ENCODE data around the gene HK3. TPM values are rescaled to one million over a fixed set of nuclear protein-coding genes. Genes with fewer than 3 reads are reported as not detected.

HK3 gene
- total RNA-seq, 1 donor from 2014 or later = 4.4 TPM

DNA sequence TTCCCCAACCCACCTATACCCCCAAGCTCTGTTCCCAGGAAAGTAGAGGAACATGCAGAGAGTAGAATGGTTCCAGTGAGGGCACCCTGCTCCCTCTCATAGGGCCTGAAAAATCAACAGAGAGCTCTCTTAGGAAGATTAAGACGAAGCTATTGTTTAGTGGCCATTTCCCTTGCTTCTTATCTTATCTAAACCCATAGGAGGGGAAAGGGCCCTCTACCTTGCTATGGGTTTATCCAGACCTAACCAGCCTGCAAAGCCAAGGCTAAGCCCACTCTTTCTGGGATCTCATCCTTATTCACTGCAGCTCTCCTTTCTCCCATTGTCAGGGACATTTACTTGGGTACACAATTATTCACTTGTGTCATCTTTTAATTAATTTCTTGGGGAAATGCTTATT is 39.3 kb upstream of the HK3 start:
- Histone ChIP-seq H3K4me1 (no peaks in the 10 kb centered on the region), H3K9me3 (no peaks in the 10 kb centered on the region), H3K4me3 (no peak overlapping the region), H3K36me3 (peaks cover 19 to 50% of the 10 kb centered on the region in 2 donors), H3K27me3 (no peaks in the 10 kb centered on the region), H3K27ac (no peak overlapping the region)
- no peak for TF ChIP-seq CTCF (IDR thresholded peaks at IDR 0.05)
- DNase-seq (ENCODE audit: low spot score in 2 of 2) = no peak
- intact Hi-C loops (cut with DNase I) = no loop called here

DNA sequence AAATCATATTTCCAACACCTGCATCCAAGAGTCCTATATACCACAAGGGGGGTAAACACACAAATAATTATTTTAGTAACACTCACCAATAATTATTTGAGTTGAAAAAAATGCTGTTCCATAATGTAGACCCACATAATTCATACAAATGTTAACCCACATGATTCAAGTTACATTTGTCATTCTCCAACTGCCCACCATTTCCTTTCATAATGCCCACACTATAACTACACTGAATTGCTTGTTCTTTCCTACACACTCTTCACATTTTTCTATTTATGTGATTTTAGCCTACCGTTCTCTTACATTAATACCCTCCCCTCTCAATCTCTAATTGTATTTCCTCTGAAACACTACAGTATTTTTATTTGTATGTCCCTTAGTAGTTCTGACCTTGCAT is 35.9 kb upstream of the HK3 start:
- Histone ChIP-seq H3K27ac (no peak overlapping the region), H3K9me3 (no peaks in the 10 kb centered on the region), H3K27me3 (no peaks in the 10 kb centered on the region), H3K4me1 (no peaks in the 10 kb centered on the region), H3K36me3 (peaks cover 19 to 46% of the 10 kb centered on the region in 2 donors), H3K4me3 (no peak overlapping the region)
- DNase-seq (ENCODE audit: low spot score in 2 of 2) = no peak
- no peak for TF ChIP-seq CTCF (IDR thresholded peaks at IDR 0.05)
- intact Hi-C loops (cut with DNase I) = no loop called here

DNA sequence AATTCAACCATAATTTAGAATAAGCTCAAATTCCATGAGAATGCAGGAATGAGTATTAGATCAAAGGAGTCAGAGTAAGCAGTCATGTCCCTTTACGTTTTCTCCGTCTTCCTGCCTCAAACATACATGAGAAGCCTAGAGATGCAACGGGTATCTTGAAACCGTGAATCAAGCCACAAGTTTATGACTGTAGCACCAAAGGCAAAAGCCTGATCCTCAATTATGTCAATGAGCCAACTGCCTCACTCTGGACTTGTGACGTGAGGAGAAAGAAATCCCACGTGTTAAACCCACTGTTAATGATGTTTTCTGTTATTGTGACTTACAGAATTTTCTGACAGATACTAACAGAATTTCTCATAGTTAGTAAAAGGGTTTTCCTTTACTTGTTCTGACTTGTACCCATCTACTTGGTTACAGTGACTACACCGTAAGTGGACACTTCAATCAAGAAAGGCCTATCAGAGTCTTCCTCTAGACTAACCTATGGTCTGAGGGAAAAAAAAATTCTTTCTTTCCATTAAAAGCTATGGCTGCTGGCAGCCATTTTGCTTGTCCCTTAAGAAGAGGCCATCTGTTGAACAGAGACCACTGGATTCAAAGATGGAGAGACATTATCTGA is 35.3 kb upstream of the HK3 start:
- no peaks in the 10 kb centered on the region for H3K9me3 ChIP-seq
- no peak overlapping the region for H3K4me3 ChIP-seq
- no peak overlapping the region for H3K27ac ChIP-seq
- intact Hi-C loops (cut with DNase I) = no loop called here
- no peak for DNase-seq (ENCODE audit: low spot score in 2 of 2)
- H3K27me3 ChIP-seq = no peaks in the 10 kb centered on the region
- H3K4me1 ChIP-seq = no peaks in the 10 kb centered on the region
- H3K36me3 ChIP-seq = peaks cover 19 to 40% of the 10 kb centered on the region in 2 donors
- no peak for TF ChIP-seq CTCF (IDR thresholded peaks at IDR 0.05)

- Histone ChIP-seq H3K27me3 (no peaks in the 10 kb centered on the region), H3K27ac (no peak overlapping the region), H3K4me1 (no peaks in the 10 kb centered on the region), H3K9me3 (no peaks in the 10 kb centered on the region), H3K36me3 (peaks cover 13 to 36% of the 10 kb centered on the region in 2 donors), H3K4me3 (no peak overlapping the region)
- intact Hi-C loops (cut with DNase I) = no loop called here
- no peak for TF ChIP-seq CTCF (IDR thresholded peaks at IDR 0.05)
- DNase-seq (ENCODE audit: low spot score in 2 of 2) = no peak
Observed at GRCh38 chr5:176929654-176930053, 30.5 kb upstream of the HK3 start.

- no peak for DNase-seq (ENCODE audit: low spot score in 2 of 2)
- intact Hi-C loops (cut with DNase I) = no loop called here
- H3K27me3 ChIP-seq = no peaks in the 10 kb centered on the region
Observed at GRCh38 chr5:176927562-176927961, 28.4 kb upstream of the HK3 start.

More at GRCh38 chr5:176927562-176927961, 28.4 kb upstream of the HK3 start:
- Histone ChIP-seq H3K9me3 (no peaks in the 10 kb centered on the region), H3K4me1 (no peaks in the 10 kb centered on the region), H3K4me3 (no peak overlapping the region), H3K36me3 (peaks cover 11 to 32% of the 10 kb centered on the region in 2 donors), H3K27ac (no peak overlapping the region)
- no peak for TF ChIP-seq CTCF (IDR thresholded peaks at IDR 0.05)
